ENCODE measurements around the gene RAC2.

Gene RAC2

DNA sequence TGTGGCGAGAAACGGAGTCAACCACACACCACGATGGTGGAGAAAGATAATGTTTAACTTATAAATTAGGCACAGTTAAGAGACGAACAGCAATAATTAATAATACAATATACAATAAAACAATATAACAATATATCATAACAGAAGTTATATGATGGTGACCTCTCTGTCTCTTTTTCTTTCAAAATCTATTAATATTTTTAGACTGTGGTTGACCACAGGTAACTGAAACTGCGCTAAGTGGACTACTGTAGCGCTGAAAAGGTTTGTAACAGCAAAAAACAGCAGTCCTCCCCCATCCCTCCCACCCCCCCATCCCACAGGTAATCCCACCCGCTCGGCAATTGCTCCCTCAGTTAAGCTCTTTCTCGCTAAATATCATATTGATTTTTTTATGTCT is 28.2 kb downstream of the RAC2 start:
- DNase-seq: no peak

DNA sequence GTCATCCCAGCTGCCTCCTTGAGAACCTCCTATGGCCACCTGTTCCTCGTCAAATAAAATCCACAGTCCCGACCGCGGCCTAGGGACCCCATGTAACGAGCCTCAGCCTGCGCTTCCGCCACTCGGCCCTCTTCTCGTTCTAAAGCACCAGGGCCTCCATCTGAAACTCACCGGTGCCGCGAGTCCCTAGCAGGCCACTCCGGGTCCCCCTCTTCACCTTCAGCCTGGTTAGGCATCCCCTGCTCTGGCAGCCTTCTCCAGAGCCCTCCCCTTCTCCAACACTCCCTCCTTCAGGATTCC is 29.4 kb downstream of the RAC2 start:
- no peak for DNase-seq

DNA sequence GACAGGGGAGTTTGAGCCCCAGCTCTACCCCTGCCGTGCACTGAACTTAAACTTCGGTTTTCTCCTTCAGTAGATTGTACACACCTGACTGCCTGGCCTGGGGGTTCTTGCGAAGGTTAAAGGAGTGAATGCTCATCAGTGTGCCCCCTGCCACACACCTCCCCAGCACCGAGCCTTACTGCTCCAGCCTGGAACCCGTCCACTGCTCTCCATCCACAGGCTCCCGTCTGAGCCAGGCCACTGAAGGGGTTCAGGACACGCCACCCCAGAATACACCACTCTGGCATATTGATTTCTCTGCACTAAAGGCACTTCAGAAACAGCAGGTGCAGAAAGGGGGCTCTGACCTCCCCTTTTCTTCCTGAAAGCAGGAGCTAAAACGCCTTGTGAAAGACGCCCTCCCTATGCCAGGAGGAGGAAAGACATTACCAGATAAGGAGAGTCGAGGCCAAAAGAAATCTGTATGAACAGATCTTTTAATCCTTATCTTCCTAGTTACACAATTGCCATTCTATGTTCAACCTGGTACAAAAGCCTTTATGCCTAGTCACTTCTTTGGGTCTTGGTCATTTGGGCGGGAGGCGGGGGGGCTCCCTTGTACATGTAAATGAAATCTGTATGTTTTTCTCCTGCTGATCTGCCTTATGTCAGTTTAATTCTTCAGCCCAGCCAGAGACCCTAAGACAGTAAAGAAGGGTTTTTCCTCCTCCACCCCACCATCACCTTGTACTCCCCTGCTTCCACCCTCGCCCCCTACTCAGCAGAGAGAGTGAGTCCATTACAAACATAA is 29.9 kb downstream of the RAC2 start:
- DNase-seq: no peak

DNA sequence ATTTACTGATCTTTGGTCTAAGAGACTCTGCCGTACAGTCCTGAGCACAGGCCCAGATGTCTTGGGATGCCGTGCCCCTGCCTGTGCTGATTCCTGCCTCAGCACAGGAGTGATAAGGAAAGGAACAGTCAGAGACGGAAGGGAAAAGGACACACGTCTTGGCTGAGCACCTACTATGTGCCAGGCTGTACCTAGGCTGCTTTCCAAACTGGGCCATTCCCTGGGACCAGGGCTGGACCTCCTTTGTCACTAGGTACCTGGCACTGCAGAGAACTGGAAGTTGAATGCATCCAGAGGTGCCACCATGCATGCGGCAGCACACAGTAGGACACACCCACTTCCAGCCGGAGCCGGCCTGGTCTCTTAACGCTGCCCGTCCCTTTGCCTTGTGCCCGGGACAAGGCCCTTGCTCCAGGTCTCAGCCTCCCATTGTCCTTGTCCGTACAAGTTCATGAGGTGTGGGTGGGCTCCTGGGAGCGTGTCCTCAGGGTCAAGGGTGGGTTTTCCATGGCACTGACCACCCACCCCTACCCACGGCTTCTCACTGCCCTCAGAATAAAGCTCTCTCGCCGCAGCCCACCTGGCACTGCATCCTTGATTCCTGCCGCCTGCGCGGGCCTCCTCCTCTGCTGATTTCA is 30.7 kb downstream of the RAC2 start:
- DNase-seq: no peak

DNA sequence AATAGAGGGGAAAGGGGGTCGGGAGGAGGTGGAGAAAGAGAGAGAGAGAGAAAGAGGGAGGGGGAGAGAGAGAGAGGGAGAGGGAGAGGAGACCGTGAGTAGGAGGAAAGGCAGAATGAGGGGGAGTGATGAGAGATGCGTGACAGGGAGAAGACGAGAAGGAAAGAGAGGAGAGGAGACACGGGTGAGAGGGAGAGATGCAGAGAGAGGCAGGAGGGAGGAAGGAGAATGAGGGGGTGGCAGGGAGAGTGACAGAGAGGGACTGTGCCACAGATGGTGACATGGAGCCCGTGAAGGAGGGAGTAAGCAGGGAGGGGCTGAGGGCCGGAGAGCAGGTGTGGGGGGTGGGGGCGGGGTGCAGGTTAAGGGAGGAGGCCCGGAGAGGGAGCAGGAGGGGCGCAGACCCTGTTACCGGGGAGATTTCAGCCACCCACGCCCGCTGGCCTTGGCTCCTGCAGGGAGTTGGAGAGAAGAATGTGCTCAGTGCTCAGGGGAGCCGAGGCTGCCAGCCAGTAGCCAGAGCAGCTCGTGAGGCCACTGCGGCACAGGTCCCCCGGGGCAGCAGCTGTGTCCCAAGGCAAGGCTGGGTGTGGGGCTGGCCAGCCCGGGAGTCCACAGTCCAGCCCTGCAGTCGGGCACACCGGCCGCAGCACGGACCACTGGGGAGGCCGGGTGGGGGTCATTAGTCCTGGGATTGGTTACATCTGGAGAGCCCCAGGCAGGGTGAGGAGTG is 31.7 kb downstream of the RAC2 start, which contains the start of gene SSTR3:
SSTR3 (minus strand) TSS at position 304 of the 733 bp plus-strand sequence. CDS start 4,674 bp downstream, outside the sequence.
- DNase-seq: no peak

DNA sequence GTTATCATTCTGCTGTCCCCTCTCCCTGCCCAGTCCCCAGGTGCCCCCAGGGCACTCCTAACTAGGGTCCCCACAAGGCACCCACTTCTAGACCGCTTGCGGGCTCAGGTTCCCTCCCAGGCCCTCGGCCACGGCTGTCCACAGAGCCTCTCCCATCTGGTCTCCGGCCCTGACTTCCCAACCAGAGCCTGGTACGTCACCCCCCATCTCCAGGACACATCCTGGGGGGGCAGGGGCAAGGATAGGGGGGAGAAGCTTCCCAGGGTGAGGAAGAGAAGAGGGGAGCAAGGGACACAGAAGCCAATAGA is 32.2 kb downstream of the RAC2 start:
- DNase-seq: no peak

DNA sequence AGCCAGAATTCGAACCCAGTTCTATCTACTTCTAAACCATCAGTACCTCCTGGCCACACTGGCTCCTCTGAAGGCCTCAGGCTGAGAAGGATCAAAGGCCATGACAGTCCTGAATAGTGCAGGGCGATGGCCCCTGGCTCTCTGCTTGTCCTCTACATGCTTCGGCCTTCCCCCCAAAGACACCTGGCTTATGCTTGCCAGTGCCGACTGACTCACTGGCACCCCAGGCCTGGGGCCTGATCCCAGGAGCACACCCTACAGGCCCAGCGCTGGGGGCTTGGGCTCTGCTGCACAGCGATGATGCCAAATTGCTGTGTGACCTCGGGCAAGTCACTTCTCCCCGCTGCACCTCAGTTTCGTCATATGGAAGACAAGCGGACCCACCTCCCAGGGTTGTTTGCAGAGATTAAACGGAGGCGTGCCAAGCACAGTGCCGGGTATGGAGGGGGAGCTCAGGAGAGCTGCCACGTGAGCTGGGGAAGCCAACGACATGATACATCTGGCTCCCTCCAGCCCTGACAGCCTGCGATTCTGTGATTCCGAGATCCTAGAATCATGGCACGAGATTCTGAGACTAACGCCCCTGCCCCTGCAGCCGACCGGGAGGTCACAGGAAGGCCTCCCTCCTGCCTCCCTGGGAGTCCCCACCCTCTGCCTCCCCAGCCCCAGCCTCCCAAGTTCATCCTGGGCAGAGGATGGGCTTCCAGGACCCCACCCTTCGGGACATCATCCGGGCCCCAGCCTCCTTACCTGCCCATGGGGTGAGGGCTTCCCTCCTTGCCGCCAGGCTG is 32.8 kb downstream of the RAC2 start:
- no peak for DNase-seq

DNA sequence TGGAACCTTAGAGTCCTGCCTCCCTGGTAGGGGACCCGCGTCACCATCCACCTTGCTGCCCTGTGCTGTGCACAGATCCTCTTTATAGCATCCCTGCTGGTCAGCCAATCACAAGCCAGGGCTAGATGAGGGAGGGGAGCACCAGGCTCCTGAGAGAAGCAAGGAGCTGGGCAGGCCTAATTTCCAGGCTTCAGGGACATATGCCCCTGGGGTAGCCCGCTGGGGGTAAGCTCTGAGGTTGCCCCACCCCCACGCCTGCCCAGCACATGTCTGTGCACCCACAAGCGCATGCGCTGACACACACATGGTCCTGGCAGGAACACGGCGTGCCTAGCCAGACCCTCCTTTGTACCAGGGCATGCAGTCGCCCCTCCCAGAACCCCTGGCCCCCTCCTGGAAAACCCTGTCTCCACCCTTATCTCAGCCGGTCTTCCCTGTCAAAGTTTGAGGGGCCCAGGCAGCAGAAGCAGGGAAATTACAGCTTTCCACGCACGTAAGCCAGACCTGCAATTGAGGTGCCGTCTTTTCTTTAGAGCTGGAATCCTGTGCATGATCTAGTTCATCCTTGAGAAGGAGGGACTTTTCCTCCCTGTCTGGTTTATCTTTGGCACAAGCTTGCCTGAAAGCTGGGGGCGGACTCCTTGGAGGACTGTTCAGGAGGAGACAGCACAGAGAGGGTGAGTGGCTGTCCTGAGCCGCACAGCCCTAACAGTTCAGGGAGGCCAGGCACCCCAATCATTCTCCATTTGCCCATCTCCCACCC is 33.8 kb downstream of the RAC2 start:
- DNase-seq: no peak

DNA sequence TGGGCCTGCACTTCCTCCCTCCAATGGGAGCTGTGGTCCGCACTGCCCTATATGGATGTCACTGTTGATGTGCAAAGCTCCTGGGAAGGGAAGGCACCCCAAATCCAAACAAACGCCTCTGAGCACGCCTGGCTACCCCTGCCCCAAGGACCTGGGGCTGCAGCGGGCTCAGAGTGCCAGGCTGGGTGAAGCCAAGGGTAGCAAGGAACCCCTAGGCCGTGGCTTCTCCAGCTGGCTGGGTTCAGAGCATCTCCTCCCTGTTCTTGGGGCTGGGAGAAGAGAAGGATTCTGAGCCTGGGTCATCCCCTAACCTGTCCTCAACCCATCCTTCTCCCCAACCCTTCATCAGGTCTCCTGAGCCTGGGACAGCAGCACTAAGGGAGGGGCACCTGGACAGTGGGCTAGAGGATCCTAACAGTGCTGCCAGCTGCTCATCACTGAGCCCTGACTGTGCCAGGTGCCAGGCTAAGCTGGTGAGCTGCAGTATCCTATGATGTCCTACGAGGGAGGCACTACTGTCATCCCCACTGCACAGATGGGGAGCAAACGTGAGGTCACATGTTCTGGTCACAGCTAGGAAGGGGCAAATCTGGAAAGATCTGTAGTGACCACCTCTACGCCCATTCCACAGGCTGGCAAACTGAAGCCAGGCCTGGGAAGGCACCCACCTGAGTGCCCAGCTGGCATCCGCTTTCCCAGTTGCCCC is 34.8 kb downstream of the RAC2 start:
- DNase-seq: no peak

DNA sequence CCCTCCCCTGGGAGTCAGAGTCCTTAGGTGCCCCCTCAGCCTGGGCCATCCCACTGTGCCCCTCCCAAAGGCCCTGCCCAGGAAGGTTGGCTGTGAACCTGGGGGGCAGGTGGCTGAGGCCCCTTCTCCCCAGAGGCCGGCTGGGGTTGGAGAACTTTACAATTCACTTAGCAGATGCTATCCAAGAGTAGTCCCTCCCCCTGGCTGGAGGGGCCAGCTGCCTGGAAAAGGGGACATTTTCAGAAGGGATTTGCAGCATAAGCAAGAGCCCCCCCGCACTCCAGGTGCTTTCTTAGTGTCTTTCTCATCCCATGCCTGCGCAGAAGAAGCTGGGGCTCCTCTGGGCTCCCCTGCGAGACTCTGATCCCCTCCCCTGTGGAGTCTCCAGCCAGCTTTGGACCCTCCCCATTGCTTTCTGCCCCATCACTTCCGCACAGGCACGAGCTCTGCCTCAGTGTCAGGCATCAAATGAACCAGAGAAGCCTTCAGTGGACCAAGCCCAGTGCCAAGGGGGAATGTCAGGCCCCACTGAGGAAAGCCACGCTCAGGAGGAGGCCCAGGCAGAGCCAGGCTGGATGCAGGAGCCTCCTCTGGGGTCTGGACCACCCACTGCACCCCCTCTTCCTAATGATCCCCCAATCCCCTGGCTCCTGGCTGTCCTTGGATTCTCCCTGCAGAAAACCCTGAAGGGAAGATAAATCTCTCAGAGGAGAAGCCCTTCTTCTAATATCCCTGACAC is 35.5 kb downstream of the RAC2 start:
- no peak for DNase-seq

DNA sequence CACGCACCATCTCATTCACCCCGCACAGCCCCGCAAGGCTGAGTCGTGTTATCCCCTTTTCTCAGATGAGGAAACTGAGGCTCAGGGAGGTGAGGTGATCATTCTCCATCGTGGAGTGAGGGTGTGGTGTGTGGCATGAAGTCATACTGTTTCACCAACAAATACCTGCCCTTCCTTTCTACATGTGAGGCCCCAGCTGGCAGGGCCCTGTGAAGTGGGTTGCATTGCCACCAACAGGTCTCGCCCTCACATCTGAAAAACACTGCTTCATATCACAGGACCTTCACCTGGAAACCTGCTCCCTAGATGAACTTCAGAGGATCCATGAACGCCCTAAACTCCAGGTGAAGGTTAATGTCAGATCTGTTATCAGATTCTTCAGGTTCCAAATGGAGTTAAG is 36.1 kb downstream of the RAC2 start:
- DNase-seq: no peak

DNA sequence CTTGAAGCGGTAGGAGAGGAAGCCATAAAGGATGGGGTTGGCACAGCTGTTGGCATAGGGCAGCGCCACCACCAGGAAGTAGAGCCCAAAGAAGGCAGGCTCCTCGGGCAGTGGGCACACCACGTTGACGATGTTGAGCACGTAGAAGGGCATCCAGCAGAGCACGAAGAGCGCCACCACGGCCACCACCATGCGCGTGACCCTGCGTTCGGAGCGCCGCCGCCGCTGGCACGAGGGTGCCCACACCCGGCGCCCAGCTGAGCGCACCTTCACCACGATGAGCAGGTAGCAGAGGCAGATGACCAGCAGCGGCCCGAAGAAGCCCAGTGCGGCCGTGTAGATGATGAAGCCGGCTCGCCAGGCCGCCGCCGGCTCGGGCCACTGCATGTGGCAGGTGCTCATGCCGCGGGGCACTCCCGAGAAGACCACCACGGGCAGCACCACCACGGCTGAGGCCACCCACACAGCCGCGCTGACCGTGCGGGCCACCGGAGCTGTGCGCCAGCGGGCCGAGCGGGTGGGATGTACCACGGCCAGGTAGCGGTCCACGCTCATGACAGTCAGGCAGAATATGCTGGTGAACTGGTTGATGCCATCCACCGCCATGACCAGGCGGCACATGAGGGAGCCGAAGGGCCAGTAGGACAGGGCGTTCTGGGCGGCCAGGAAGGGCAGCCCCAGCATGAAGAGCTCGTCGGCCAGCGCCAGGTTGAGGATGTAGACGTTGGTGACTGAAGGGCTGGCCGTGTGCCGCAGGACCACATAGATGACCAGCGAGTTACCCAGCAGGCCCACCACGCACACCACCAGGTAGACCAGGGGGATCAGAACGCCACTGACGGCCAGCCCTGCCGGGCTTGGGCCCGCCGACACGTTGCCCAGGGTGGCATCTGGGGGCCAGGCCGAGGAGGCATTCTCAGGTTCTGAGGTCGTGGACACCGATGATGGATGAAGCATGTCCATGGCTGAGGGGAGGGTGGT is 36.9 kb downstream of the RAC2 start:
- no peak for DNase-seq

DNA sequence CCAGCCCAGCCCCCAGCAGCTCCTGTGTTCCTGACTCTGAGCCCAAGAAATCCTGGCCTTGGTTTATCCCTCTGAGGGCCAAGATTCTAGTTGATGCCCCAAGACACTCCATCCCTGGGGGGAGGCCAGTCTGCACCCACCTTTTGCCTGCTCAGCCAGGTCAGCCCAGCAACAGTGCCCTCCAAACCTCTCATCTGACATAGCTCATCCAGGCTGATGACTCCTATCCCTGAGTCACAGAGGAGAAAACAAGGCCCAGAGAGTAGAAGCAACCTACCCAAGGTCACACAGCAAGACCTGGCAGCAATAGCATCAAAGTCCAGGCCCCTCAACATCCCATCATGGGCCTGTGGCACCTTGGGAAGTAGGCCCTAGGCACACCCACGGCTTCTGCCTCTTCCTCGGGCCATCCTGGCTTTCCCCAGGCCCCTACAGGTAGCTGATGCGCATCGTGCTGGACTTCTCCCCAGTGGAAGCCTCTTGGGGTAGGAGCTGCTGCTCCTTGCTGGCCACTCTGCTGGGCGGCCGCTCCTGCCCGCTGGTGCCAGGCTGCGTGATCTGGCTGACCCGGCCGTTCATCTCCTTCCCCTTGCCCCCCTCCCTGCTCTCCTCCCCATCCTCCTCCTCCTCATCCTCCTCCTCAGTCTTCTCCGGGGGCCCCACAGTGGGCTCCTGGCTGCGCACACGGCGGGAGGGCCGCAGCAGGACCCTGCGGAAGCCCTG is 37.8 kb downstream of the RAC2 start:
- no peak for DNase-seq

DNA sequence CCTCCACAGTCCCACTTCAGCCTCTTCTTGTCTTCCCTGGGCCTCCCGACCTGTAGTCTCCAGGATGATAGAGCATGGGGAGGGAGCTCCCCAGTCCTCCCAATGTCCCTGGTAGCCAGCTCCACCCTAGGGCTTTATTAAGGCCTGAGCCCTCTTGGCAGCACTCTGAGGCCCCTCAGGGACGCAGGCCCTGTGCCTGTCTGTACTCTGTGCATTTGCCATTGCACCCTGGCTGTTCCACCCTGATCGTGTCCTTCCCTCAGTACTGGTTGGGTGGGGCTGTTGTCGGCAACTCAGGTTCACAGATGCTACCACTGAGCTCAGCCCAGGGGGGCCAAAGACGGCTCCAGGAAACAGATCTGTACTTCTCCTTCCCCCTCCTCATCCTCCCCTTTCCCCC is 39.0 kb downstream of the RAC2 start:
- DNase-seq: no peak

DNA sequence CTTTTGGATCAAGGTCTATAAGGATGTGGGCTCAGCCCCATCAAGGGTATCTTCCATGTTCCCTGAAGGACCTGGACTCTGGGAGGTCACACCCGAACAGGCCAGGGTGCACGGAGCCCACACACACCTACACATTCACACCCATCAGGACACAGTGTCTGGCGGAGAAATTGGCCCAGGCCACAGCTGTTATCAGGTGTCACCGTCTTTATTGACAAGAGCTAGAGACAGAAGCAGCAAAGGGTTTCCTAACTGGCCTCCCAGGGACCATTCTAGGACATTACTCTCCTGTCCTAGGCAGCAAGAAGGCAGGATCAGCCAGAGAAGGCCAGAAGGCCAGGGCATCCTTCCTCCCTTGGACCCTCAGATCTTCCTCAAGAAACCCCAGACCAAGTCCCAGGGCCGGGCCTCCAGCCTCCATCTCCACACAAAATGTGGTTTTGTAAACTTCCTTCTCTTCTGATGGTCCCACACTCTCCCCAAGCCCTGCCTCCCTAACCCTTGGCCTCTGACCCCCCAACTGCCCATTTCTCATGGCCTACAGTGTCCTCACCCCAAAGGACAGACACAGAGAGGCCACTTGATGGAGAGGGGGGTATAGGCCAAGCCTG is 39.9 kb downstream of the RAC2 start:
- no peak for DNase-seq

DNA sequence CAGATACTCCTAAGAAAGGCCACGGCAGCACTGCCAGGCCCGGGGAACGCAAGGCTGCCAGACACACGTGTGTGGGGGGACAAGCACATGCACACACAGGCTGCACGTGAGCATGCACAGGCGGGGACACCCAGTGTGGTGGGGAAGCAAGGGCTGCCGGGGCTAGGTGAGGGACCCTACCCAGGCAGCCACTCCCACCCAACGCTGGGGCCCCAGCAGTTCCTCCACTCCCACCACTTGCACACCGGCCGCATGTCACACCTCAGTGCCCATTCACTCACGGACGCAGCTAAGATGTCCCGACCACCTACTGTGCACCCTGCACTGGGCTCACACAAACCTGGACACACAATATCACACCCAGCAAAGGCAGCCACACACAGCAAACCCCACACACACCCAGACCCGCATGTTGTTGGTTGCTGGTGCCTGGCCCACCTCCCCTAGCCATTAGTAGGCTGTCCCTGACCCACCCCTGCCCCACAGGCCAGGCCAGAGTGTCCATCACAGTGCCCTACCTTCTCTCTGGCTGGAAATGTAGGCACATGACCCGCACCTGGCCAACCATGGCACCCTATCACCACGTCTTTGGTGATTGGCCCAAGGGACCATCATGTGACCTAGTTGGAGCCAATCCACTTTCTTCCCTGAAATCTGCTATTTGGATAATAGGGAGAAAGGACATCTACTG is 40.6 kb downstream of the RAC2 start:
- no peak for DNase-seq

DNA sequence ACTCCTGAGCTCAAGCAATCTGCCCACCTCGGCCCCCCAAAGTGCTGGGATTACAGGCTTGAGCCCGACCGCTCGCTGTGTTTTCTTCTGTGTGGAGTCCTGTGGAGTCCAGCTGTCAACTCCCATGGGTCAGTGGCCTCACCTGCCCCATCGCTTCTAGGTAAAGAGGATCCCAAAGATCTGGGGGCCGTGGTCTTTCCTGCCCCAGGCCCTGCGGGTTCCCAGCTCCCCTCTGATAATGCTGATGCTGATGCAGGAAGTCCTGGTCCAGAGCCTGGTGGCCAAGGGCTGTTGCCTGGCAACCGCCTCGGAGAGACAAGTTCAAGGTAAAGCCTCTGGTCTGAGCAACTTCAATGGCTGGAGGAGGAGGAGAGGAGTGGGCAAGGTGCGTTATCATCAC is 41.4 kb downstream of the RAC2 start:
- no peak for DNase-seq

DNA sequence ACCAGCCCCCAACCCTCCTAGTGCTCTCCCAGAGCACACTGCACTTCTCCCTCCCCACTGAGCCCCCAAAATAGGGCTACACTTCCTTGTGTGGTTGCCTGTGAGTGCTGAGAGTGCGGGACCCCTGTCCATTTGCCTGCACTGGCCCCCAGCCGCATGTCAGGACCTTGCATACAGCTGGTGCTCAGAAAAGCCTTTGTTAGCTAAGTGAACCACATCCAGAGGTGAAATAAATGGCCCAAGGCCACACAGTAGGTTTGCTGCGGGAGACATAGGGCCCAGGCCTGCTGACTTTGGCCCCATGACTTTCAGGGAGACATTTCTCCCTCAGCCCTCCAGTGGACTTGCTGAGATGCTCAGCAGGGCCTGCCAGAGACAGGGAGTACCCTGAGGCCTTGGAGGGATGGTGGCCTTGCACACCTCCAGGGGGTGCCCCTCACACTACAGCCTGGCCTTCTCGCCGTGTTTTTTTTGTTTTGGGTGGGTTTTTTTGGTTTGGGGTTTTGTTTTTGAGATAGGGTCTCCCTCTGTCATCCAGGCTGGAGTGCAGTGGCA is 42.0 kb downstream of the RAC2 start:
- no peak for DNase-seq
